Brain pericyte (primary cell): ENCODE results near the gene ZNF366.

Source experiments
- DNase-seq: peaks from one replicate; pipeline ENCODE4 v3.0.0-alpha.2; 2012; ENCODE audit warnings: low read depth, low spot score

The ZNF366 gene

DNA sequence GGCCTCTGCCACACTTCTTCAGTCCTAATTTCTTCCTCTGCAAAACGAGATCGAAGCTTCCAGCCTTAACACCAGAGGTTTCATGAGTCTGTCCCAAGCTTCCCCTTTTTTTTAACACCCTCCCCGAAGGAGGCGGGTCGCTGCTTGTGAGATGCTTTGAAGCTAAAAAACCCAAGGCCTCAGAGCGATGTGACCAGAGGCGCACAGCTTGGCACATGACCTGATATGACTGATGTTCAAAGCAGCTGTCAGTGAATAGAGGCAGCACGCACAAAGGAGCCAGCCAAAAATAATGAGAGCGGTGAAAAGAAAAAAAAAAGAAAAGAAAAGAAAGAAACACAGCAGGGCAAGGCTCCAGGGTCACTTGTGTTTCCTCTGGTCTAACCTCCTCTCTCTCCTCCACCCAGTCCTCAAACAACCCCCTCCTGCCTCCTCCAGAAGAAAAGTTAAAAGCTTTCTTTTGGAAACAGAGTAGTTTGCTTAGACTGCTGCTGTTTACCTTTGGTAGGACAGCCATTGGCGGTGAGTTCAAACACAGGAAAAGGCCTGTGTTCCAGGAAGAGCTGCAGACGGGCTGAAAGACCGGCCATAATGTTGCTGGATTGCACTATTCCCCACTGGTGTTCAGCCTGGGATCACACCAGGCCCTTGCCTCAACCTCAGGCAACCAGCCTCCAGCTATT is 10.9 kb upstream of the ZNF366 start:
- peak; percentile 69 for DNase-seq

DNA sequence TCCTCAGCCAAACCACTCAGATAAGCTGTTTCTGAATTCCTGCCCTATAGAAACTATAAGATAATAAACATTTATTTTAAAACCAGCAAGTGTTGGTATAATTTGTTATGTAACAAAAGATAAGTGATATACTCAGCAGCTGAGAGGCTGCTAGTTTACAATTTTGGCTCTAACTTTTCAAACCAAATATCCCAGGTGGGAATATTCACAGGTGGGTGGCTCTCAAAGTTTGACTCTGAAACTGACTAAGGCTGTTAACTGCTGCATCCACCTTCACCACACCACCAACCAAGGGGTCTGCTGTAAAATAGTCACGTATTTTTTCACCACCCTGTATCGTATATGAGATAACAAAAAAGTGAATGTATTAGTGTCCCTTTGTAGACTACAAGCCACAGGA is 9.7 kb upstream of the ZNF366 start:
- DNase-seq, result no peak

DNA sequence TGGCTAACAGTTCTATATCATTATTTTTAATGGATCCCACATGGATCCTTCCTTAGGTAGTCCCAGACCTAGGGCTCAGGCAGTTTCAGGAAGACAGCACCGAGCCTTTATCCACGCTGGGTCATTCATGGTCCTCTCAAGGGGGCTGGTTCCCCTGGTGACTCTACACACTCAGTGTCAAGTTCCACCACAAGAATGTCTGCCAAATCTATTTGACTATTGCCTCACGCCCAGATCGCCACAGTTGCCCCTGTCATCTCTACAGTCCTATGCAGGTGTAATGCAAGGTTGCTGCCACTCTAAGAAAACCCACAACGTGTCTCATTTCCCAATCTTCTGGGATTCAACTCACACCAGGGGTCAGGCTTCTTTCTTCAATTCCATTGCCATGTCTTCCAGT is 8.0 kb upstream of the ZNF366 start:
- DNase-seq, result no peak

DNA sequence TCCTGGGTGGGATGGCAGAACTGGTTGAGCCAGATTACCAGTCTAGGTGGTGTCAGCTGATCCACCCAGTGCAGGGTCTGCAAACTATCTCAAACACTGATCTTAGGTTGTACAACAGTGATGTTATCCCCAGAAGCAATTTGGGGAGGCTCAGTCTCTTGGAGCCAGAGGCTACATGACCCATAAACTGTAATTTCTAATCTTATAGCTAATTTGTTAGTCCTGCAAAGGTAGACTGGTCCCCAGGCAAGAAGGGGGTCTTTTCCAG is 5.3 kb upstream of the ZNF366 start:
- no peak for DNase-seq

DNA sequence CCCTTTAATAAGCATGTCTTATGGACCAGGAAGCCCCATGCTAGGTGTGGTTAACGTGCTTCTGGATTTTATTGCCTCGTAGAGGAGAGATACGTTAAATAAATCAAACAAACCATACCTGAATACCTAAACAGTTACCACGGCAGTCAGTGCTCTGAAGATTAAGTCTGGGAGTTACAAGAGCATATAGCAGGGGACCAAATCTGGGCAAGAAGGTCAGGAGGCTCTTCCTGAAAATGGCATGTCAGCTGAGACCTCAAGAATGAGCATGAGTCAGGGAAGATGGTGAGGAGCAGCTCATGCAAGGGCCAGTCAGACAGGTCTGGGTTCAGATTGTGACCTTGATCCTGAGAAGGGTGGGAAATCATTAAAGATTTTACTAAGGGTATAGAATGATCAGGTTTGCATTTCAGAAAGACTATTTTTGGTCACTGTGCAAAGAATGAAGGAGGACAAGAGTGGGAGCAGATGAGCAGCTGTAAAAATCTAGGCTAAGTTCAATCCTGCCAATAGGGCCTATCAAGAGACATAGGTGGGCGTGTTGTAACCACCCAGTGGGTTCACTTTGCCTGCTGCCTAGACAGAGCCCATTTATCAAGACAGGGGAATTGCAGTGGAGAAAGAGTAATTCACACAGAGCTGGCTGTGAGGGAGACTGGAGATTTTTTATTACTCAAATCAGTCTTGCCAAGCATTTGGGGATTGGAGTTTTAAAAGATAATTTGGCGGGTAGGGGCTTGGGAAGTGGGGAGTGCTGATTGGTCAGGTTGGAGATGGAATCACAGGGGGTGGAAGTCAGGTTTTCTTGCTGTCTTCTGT is 4.8 kb upstream of the ZNF366 start:
- no peak for DNase-seq

DNA sequence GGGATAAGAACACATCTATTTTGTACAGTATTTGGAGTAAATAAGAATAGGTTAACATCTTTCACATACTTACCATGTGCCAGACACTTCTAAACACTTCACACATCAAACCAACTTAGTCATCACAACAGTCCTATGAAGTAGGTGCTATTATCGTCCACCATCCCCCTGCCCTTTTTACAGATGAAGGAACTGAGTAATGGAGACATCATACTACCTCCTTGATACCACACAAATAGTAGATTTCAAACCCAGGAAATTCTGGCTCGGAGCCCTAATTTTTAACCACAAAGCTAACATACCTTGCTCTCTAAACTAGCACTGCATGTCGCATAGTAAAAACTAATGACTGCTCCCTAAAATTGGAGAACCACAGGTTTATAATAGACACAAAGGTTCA is 4.2 kb upstream of the ZNF366 start:
- no peak for DNase-seq

DNA sequence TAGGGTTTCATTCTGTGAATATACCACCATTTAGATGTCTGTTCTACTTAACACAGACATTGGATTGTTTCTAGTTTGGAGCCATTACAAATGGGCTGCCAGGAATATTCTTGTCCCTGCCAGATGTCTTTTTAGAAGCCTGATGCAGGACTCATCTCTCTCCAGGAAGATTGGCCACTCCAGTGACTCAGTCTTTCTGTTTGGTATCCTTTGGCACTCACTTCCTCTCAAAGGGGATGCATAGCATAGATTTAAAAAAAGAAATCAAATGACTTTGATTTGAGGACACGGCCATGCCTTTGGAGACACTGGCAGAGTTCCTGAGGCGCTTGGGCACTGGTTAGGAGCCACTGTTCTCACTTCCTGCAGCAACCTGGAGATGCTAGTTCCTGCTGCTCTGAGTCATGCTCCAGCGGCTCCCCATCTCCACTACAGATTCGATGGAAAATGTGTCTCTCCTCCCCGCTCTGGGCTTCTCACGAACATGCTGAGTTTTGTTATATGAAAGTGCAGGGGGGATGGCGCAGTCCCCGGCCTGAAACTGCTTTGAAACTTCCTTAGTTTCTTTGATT is 3.5 kb upstream of the ZNF366 start:
- DNase-seq, result no peak

DNA sequence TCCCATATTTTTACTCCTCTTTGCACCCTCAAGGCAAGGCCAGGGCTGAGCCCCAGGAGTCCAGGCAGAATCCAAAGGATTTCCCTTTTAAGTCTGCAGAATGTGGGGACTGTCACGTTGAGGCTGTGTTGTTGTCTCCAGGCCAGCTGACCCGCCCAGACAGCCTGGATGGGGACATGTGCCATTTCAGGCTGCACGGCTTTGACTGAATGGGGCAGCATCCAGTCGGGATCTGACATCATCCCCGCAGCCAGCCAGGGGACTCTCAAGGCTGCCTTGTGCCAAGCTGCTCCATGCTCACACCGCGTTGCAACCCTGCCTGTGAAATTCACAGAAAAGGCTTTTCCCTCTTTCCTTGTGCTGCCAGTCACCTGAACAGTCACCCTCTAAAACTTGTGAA is 2.2 kb upstream of the ZNF366 start:
- no peak for DNase-seq

DNA sequence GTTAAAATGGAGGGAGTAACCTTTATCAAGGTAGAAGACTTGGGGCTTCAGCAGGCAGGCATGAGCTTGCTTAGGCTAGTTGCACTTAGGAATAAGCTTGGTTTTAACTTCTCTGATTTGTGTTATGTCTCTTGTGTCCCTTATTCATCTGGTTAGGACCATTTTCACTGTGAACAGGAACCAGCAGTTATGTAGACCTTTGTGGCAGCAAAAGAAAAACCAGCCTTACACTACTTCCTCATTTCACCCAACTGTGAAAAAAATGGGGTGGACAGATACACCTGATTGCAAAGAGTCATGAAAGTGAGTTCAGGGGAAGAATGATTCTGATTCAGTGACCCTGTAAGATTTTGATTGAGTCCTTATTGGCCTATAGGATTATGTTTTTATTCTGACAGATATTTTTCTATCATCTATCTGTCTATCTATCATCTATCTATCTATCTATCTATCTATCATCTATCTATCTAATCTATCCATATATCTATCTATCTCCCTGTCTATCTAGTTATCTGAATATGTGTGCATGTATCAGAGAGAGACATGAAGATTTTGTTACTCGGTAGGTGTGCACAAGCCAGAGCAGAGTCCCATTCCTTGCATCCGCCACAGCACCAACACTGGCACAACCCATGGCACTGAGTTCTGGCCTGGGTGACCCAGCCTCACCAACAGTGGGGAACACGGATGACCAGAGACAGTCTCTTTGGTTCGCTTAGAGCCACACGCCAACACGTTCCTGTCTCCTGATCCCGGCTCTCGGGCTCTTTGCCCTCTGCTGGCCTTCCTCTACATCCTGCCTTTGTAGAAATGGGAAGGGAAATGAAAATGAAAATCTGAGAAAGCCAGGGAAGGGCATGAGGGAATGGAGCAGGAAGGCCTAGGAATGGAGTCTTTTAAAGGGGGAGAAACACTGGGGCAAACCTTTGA is 1.3 kb upstream of the ZNF366 start:
- no peak for DNase-seq

DNA sequence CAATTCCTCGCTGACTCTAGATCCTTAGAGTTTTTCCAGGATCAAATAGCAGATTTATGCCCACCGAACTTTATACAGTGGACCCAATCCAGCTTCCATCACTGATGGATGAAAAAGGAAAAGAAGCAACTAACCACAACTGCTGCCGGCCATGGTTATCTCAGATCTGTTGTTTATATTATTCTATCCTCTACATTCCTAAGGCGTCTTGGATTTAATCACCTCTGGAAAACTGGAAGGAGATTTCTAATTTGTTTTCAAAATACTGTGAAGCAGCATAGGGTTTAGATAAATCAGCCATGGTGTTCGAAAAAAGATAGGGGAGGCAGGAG is 663 bp upstream of the ZNF366 start:
- no peak for DNase-seq

DNA sequence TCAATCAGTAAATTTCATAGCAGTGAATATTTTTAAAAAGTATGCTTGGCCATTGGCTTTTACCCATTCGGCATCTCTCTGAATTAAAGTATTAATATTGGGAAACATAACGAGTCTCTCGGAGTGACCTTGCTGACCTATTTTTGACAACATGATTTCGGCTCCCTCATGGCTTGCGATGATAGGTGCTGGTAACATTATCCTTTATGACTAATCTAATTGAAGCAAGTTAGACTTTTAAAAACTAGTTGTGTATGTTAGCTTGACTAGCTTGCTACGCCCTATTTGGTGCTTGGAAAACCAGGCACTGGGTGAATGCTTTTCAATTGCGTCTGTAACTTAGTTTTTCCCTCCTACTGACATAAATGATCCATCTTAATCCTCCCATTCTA is 1.1 kb downstream of the ZNF366 start:
- no peak for DNase-seq

DNA sequence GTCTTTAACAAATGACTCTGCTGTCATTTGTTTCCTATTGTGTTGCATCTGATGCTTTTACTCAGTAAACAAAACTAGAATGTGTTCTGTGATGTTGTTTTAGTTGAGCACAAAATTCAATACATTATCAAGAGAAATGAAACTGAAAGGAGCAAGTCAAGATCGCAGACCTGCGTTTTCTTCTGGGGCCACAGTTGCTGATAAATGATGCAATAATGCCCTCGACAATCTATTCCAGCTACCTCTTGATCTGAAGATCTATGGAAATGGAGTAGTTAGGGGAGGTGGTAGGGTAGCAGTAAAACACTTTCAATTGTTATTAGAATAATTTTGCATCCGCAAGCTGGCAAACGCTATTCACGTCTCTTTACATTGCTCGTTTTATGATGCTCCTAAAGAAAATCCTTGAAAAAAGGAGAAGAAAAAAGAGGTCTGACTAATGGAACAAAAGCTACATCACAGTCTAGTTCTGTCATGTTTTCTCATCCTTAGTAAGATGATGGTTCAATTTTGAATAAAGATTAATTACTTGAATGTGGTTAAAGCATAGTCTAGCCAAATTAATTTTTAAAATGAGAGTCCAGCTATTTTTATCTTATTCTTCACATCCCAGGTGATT is 1.6 kb downstream of the ZNF366 start:
- no peak for DNase-seq

DNA sequence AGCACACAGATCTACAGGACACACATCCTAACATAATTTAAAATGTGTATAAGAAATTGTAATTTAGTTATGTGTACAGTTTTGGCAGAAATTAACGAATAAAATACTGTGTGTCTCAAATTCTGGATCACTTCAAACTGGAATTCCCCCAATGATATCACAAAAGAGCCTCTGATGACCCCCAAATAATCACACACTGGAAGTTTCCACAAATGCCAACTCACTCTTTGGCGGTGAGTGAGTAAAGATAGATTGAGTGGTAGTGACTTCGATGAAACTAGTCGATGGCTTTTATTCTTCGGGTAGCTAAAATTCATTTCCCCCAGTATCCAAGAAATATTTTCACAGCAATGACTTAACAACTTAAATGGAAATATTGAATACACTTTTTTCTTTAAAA is 2.2 kb downstream of the ZNF366 start:
- DNase-seq, result no peak

DNA sequence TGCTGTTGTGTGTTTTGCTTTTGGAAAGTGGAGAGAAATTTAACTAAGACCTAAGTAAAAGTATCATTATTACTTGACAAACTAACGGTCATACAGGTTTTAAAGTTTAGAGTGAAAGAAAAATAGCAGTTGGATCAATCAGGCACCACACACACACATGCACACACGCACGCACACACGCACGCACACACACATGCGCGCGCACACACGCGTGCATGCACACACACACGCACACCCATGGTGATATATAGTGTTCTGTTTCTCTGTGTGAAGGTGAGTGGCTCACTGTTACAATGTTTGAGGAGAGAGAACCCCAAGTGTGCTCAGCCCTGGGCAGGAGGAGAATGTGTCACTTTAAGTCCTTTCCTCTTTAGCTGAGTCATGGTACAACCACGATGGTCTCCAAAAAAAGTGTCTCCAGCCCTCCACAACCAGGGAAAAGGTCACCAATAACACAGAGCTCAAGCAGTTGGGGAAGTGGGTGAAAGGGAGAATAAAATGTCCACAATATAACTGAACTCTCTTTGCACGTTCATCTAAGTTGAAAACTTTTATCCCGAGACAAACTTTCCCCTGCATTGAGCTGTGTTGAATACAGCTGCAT is 3.2 kb downstream of the ZNF366 start:
- DNase-seq, result no peak

DNA sequence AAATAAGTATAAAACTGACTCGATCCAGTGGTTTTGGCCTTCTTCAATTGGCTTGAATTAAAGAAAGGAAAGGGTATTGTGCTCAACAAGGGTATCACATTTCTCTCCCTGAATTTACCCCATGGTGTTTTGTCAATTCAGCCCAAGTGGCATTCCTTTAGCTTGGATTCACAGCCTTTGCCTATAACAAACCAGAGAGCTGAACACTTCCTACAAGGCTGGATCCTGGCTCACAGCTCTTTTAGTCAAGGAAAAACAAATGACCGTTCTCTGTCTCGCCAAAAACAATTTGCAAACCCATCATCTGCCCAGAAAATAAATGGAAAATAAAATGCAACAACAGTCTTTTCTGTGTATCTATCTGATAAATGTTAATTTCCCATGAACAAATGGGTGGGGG is 5.7 kb downstream of the ZNF366 start:
- DNase-seq, result no peak

DNA sequence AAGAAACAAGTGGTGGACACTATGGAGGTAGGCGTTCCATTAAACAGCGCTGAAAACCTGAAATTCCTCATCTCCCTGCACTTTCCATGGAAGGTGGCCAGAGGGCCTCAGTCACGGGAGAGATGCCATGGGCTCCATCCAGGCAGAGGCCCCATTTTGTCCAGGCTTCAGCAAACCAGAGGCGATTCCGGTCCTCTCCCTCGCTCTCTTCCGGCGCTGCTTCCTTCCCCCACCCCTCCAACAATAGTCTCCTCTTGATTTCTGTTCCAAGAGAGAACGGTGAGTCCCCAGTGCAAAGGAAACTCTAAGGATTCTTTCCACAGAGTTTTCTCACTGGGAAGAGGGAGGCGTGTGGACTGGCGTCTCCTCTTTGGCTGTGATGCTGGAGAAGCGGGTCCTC is 7.5 kb downstream of the ZNF366 start:
- no peak for DNase-seq

DNA sequence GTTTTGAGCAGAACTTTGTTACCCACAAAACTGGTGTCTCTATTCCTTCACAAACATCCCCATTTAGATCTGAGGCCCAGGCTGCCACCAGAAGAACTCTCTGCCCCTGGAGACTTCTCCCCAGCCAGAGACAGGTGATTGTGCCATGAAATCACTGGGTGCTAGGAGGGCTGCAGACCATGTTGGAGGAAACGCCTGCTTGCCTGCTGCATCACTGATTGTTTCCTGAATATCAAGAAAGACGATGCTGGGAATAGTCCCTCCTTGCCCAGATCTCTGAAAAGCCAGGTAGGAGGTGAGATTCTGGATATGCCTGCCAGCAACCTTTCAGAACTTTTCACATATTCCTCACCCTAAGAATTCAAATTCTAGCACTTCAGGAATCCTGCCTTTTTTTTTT is 8.1 kb downstream of the ZNF366 start:
- no peak for DNase-seq

DNA sequence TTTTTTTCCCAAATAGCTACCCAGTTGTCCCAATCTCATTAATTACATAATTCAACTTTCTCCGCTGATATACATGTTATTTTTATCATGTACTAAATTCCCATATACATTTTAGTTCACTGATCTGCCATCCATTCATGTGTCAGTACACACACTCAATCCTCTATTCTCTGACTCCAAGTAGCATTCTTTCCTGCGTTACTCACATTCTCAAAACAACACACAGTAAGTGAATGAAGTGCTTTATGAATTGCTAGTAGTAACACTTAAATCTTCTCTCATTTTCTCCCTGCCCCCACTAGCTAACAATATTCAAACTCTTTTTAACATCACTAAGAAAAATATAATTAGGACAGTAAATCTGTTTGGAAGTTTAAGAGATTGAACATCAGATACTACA is 8.9 kb downstream of the ZNF366 start:
- no peak for DNase-seq

DNA sequence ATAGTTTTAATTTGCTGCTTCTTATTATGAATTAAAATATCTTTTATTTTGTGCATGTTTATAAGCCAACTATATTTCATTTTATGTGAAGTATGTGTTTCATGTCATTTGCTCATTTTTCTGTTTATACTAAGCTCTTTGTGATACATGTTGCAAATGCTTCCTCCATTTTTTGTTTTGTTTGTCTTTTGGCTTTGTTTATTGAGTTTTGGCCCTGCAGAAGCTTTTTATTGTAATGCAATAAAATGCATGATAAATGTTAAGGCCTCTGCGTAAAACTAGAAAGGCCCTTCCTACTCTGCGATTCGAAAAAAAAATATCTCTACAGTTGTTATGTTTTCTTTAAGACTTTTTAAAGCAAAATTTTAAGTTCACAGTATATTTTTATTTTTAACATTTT is 9.4 kb downstream of the ZNF366 start:
- DNase-seq, result no peak

DNA sequence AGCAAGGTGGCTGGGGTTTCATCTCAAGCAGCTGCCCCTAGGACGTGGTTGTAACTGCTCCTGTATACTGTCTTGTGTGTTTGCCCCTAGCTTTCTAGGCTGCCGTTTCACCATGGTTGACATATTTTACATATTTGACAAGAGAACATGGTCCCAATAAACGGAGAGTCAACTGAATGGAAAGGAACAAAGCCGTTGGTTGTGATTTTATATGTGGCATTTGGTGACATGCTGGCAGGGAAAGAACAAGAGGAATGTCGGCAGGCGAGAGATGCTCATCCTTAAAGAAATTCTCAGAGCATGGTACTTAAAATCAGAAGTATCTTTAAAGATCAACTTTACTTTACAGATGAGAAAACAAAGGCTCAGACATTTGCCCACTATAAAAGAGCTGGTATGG is 11.8 kb downstream of the ZNF366 start:
- no peak for DNase-seq

DNA sequence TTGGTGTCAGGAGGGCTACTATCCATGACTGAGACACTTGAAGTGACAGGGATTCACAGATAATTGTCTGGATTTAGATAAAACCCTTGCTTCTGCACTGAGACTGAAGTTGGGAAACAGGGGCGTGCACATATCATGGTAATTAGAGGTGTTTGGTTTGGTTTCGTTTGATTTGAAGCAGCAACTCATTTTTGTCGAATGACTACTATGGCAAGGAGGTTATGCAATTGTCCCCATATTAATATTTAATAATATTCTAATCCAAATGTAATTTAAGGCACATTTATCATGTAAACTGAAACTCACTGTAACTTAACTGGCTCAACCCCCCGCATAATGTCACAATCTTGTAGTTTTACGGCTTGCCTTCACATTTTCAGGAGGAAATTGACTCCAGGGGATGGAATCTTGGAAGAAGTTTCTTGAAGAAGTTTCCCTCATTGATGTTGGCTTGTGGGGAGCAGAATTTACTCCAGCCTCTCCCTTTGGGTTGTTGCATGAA is 12.5 kb downstream of the ZNF366 start:
- no peak for DNase-seq
